K562 (cell line): ENCODE data around the gene MATN4. TPM values are rescaled to one million over a fixed set of nuclear protein-coding genes. Genes with fewer than 3 reads are reported as not detected.
A peak's percentile ranks its signal among the peaks of the same experiment; 100 is the strongest.

ENCODE experiments used
- BHLHE40 ChIP-seq: IDR thresholded peaks from 2 replicates; pipeline ENCODE4 v1.6.1; 2011; ENCODE audit warnings: low read length, improper control_type of control experiment
- BRF1 ChIP-seq: IDR thresholded peaks from 3 replicates; pipeline ENCODE4 v1.6.1; 2011; ENCODE audit warnings: borderline replicate concordance, mild to moderate bottlenecking; ENCODE audit not compliant: insufficient read length; ENCODE audit errors: extremely low read depth
- CBX8 ChIP-seq: fragments of 200-600 bp; sonication (generic); IDR thresholded peaks from 2 replicates; pipeline ENCODE4 v1.6.1; 2012; ENCODE audit warnings: borderline replicate concordance, mixed run types, low read depth, mild to moderate bottlenecking, moderate library complexity, mixed read lengths, low read length, control low read depth, inconsistent platforms; ENCODE audit not compliant: poor library complexity, severe bottlenecking; ENCODE audit errors: extremely low read depth
- CHD4 ChIP-seq: fragments of 200-600 bp; sonication (generic); IDR thresholded peaks from 3 replicates; pipeline ENCODE4 v1.6.1; 2012; ENCODE audit warnings: low read depth, mild to moderate bottlenecking, mixed read lengths, low read length, inconsistent platforms; ENCODE audit not compliant: insufficient read depth, insufficient replicate concordance, poor library complexity, severe bottlenecking
- CREM ChIP-seq: IDR thresholded peaks from 2 replicates; pipeline ENCODE4 v1.6.1; 2014; ENCODE audit warnings: antibody characterized with exemption, low read depth
- EP400 ChIP-seq: fragments of 450-650 bp; IDR thresholded peaks from 2 replicates; pipeline ENCODE4 v1.6.1; 2017; ENCODE audit warnings: antibody characterized with exemption, mild to moderate bottlenecking, moderate library complexity
- FOXM1 ChIP-seq, 2 experiments: fragments of 450-650 bp in 1 of 2; sonication (generic) in 1 of 2; formaldehyde crosslinking in 1 of 2; IDR thresholded peaks; 2 replicates each; pipeline versions ENCODE4 v1.6.1 to v1.9.0; 2017 to 2022; ENCODE audit warnings: low read depth in 2 of 2, mild to moderate bottlenecking in 2 of 2, missing genetic modification reagents in 1 of 2, moderate library complexity in 1 of 2
- GABPB2 ChIP-seq: fragments of 250-450 bp; sonication (Bioruptor Pico); conservative IDR thresholded peaks from 2 replicates; pipeline ENCODE4 v1.5.1; 2021; ENCODE audit warnings: mild to moderate bottlenecking
- HCFC1 ChIP-seq: IDR thresholded peaks from 2 replicates; pipeline ENCODE4 v1.6.1; 2012; ENCODE audit warnings: low read depth, low read length, improper control_type of control experiment
- HNRNPL ChIP-seq: fragments of 200-400 bp; formaldehyde crosslinking; IDR thresholded peaks from 2 replicates; pipeline ENCODE4 v1.6.1; 2017; ENCODE audit warnings: low read depth, mild to moderate bottlenecking, low read length
- KDM5B ChIP-seq: fragments of 200-600 bp; sonication (generic); IDR thresholded peaks from 2 replicates; pipeline ENCODE4 v1.6.1; 2012; ENCODE audit warnings: low read depth, mild to moderate bottlenecking, moderate library complexity, low read length, control low read depth, inconsistent platforms; ENCODE audit not compliant: insufficient replicate concordance
- KLF13 ChIP-seq: fragments of 450-650 bp; IDR thresholded peaks from 2 replicates; pipeline ENCODE4 v1.6.1; 2016; ENCODE audit warnings: missing genetic modification characterization, low read depth, mild to moderate bottlenecking, missing compliant biosample characterization, moderate library complexity, borderline replicate concordance
- NR0B1 ChIP-seq: fragments of 450-650 bp; IDR thresholded peaks from one replicate; pipeline ENCODE4 v1.6.1; 2018; ENCODE audit warnings: mild to moderate bottlenecking, moderate library complexity; ENCODE audit not compliant: partially characterized antibody
- NRF1 ChIP-seq, 2 experiments: fragments of 450-650 bp; IDR thresholded peaks in 1 of 2; conservative IDR thresholded peaks in 1 of 2; 2 replicates each; pipeline ENCODE4 v1.6.1; 2014; ENCODE audit warnings: mild to moderate bottlenecking in 2 of 2
- PTTG1 ChIP-seq: fragments of 450-650 bp; IDR thresholded peaks from 2 replicates; pipeline ENCODE4 v1.6.1; 2016; ENCODE audit warnings: low read depth, mild to moderate bottlenecking, missing genetic modification characterization, missing compliant biosample characterization
- RHOXF2B ChIP-seq: fragments of 250-450 bp; sonication (Bioruptor Pico); conservative IDR thresholded peaks from 2 replicates; pipeline ENCODE4 v1.5.1; 2021
- SIX5 ChIP-seq, 2 experiments: IDR thresholded peaks; 2 replicates each; pipeline ENCODE4 v1.6.1; 2011; ENCODE audit warnings: low read length in 2 of 2, borderline replicate concordance in 1 of 2, low read depth in 1 of 2, mild to moderate bottlenecking in 1 of 2, moderate library complexity in 1 of 2; ENCODE audit not compliant: insufficient read depth in 1 of 2
- SREBF2 ChIP-seq: sonication (generic); formaldehyde crosslinking; IDR thresholded peaks from 2 replicates; pipeline ENCODE4 v1.4.0; 2020; ENCODE audit warnings: mild to moderate bottlenecking, missing genetic modification reagents
- XRCC4 ChIP-seq: IDR thresholded peaks from one replicate; pipeline ENCODE4 v1.6.1; 2011; ENCODE audit not compliant: insufficient read depth, insufficient read length; ENCODE audit errors: extremely low read depth
- ZFP1 ChIP-seq: fragments of 450-650 bp; formaldehyde crosslinking; IDR thresholded peaks from 2 replicates; pipeline ENCODE4 v1.4.0; 2020; ENCODE audit warnings: mild to moderate bottlenecking, mixed read lengths
- ZNF274 ChIP-seq: IDR thresholded peaks from 2 replicates; pipeline ENCODE4 v1.6.1; 2011; ENCODE audit warnings: low read depth, mild to moderate bottlenecking, low read length, moderate library complexity, borderline replicate concordance
- ZNF384 ChIP-seq: IDR thresholded peaks from 2 replicates; pipeline ENCODE4 v1.6.1; 2012; ENCODE audit warnings: low read depth, low read length, improper control_type of control experiment
- ZNF583 ChIP-seq: fragments of 250-450 bp; sonication (Bioruptor Pico); IDR thresholded peaks from 2 replicates; pipeline ENCODE4 v1.4.0; 2020
- ZNF639 ChIP-seq, 2 experiments: fragments of 200-800 bp in 1 of 2; sonication (Bioruptor generic) in 1 of 2; sonication (generic) in 1 of 2; formaldehyde crosslinking in 1 of 2; IDR thresholded peaks in 1 of 2; conservative IDR thresholded peaks in 1 of 2; 2 replicates each; pipeline versions ENCODE4 v1.5.0 to v1.6.1; 2016 to 2020; ENCODE audit warnings: missing compliant biosample characterization in 1 of 2, missing genetic modification characterization in 1 of 2, missing genetic modification reagents in 1 of 2
- polyA plus RNA-seq, 8 experiments: library from polyadenylated mRNA; depleted of rRNA in 4 of 8; stranded (reverse) in 5 of 8; unstranded in 3 of 8; fragments of >200 nt; fragmentation: Nextera tagmentation in 2 of 8; fragmentation: Illumina TruSeq in 1 of 8; extraction: Ambion mirVana in 2 of 8; extraction: Trizol in 1 of 8; gene quantifications; 2 replicates each; pipeline versions ENCODE4 v1.2.1 to v1.2.3, GENCODE V29; 2011 to 2014; ENCODE audit warnings: inconsistent platforms in 1 of 8, missing spikeins in 1 of 8
- total RNA-seq, 7 experiments: library from RNA; depleted of rRNA in 6 of 7; stranded (reverse); fragments of >200 nt in 6 of 7; fragmentation: Illumina TruSeq in 2 of 7; extraction: Trizol in 2 of 7; gene quantifications; 2 replicates each; pipeline versions ENCODE4 v1.2.1 to v1.2.3, GENCODE V29; 2011 to 2021; ENCODE audit warnings: low replicate concordance in 1 of 7

Gene MATN4
- total and polyA plus RNA-seq, 9 of the 15 experiments (the other 6 are each of a cell fraction or from before 2014, with no cell fraction given): 0.09 TPM; not detected in 8

GRCh38 chr20:45293041-45294002, 14.8 kb downstream of the MATN4 start (continued):
- TF ChIP-seq ZNF639 (CRISPR knock-in tag; conservative IDR thresholded peaks at IDR 0.05 in 1 of 2, IDR thresholded peaks at IDR 0.05 in 1 of 2) (no peak), KLF13 (tag) (no peak), ZNF384 (no peak), CBX8 (no peak), BRF1 (no peak), FOXM1 (IDR thresholded peaks at IDR 0.05; ENCODE audit: low read depth) (no peak), FOXM1 (CRISPR knock-in tag; IDR thresholded peaks at IDR 0.05; ENCODE audit: low read depth) (no peak), RHOXF2B (no peak), SIX5 (IDR thresholded peaks at IDR 0.05; ENCODE audit: borderline replicate concordance in 1 of 2, insufficient read depth in 1 of 2, low read depth in 1 of 2, low read length in 2 of 2) (no peak), ZNF583 (CRISPR knock-in tag) (no peak), XRCC4 (no peak), SREBF2 (CRISPR knock-in tag) (no peak), BHLHE40 (peak; percentile 71), PTTG1 (no peak), CREM (peak; percentile 59), EP400 (peak; percentile 22; the same call in 1 of the 2 replicates), ZNF274 (no peak), GABPB2 (CRISPR knock-in tag) (no peak), NRF1 (conservative IDR thresholded peaks at IDR 0.05 in 1 of 2, IDR thresholded peaks at IDR 0.05 in 1 of 2) (peak; percentile 77 to 80), KDM5B (no peak), HCFC1 (no peak), ZFP1 (CRISPR knock-in tag) (no peak), CHD4 (no peak), HNRNPL (no peak), NR0B1 (no peak)
